B cell (primary cell): ENCODE measurements around the gene CHST8. TPM values are rescaled to one million over a fixed set of nuclear protein-coding genes. Genes with fewer than 3 reads are reported as not detected.

ENCODE experiments used
- ATAC-seq: fragments of 200-7000 bp; cut with Tn5 transposase; one replicate; pipeline ENCODE4 v1.10.0; 2021; ENCODE audit warnings: low read depth, mild to moderate bottlenecking, moderate number of reproducible peaks, moderate library complexity
- CTCF ChIA-PET: fragments of 350-600 bp; sonication (Branson Sonifier 250); formaldehyde crosslinking; loops from one replicate; lab custom pipeline; 2021; ENCODE audit warnings: antibody characterized with exemption, inconsistent platforms; lab: Charles Lee
- POLR2A ChIA-PET: fragments of 350-600 bp; sonication (Branson Sonifier 250); formaldehyde crosslinking; loops from one replicate; lab custom pipeline; 2021; ENCODE audit warnings: antibody characterized with exemption; lab: Charles Lee
- DNase-seq: peaks from one replicate; pipeline ENCODE4 v3.0.0; 2013
- H2AFZ ChIP-seq: 2 replicates; pipeline ENCODE4 v1.6.1; 2012; ENCODE audit warnings: mild to moderate bottlenecking, low read depth, low read length; ENCODE audit not compliant: insufficient read depth, poor library complexity, severe bottlenecking
- H3K27ac ChIP-seq, 2 donors: 1 replicate in 1 of 2; 2 replicates in 1 of 2; pipeline ENCODE4 v1.5.1; 2012 to 2013; ENCODE audit warnings: low read length in 2 of 2, mild to moderate bottlenecking in 2 of 2, moderate library complexity in 1 of 2
- H3K27me3 ChIP-seq, 4 experiments: fragments of 200-600 bp in 1 of 4; sonication (generic) in 1 of 4; replicated peaks in 1 of 4; 1 replicate in 2 of 4; 2 replicates in 2 of 4; pipeline versions ENCODE4 v1.6.1 to v1.7.0; 2013 to 2016; ENCODE audit warnings: low read length in 3 of 4, mild to moderate bottlenecking in 2 of 4, mixed read lengths in 1 of 4, moderate library complexity in 1 of 4; ENCODE audit not compliant: insufficient read depth in 4 of 4, control insufficient read depth in 3 of 4; ENCODE audit errors: control extremely low read depth in 1 of 4
- H3K36me3 ChIP-seq, 2 experiments: replicated peaks in 1 of 2; 1 replicate in 1 of 2; 2 replicates in 1 of 2; pipeline versions ENCODE4 v1.6.1 to v1.7.1; 2013; ENCODE audit warnings: low read length in 1 of 2; ENCODE audit not compliant: insufficient read depth in 2 of 2, control insufficient read depth in 1 of 2; ENCODE audit errors: control extremely low read depth in 1 of 2, extremely low read depth in 1 of 2
- H3K4me1 ChIP-seq, 2 donors: fragments of 200-600 bp in 1 of 2; sonication (generic) in 1 of 2; 1 replicate in 1 of 2; 2 replicates in 1 of 2; pipeline versions ENCODE4 v1.5.1 to v1.6.1; 2013 to 2017; ENCODE audit warnings: low read length in 2 of 2; ENCODE audit not compliant: control insufficient read depth in 2 of 2, insufficient read depth in 2 of 2
- H3K4me2 ChIP-seq: replicated peaks from 2 replicates; pipeline ENCODE3; 2012; ENCODE audit warnings: mild to moderate bottlenecking, low read depth, low read length; ENCODE audit not compliant: poor library complexity, severe bottlenecking
- H3K4me3 ChIP-seq, 5 experiments: fragments of 200-600 bp in 1 of 5; sonication (generic) in 1 of 5; 1 replicate in 3 of 5; 2 replicates in 2 of 5; pipeline versions ENCODE4 v1.5.1 to v1.7.0; 2011 to 2016; ENCODE audit warnings: low read length in 4 of 5, mild to moderate bottlenecking in 4 of 5, low read depth in 2 of 5, control low read depth in 1 of 5, moderate library complexity in 1 of 5; ENCODE audit not compliant: insufficient read depth in 1 of 5; ENCODE audit errors: control extremely low read depth in 1 of 5, extremely low read depth in 1 of 5
- H3K79me2 ChIP-seq: fragments of 200-600 bp; sonication (generic); one replicate; pipeline ENCODE4 v1.6.0; 2016; ENCODE audit warnings: low read length; ENCODE audit not compliant: control insufficient read depth, insufficient read depth
- H3K9ac ChIP-seq: fragments of 200-600 bp; sonication (generic); 2 replicates; pipeline ENCODE4 v1.6.1; 2017; ENCODE audit warnings: mild to moderate bottlenecking, low read length, moderate library complexity
- H3K9me3 ChIP-seq, 3 donors: one replicate each; pipeline versions ENCODE4 v1.6.1 to v1.7.1; 2013; ENCODE audit warnings: low read length in 2 of 3; ENCODE audit not compliant: control insufficient read depth in 2 of 3, insufficient read depth in 1 of 3; ENCODE audit errors: control extremely low read depth in 1 of 3
- H4K20me1 ChIP-seq: 2 replicates; pipeline ENCODE4 v1.6.0; 2012; ENCODE audit warnings: mild to moderate bottlenecking, low read length; ENCODE audit not compliant: insufficient read depth, control insufficient read depth, poor library complexity, severe bottlenecking
- H3K27ac Mint-ChIP-seq: one replicate; pipeline ENCODE4 v1.8.0; 2021; ENCODE audit warnings: mixed read lengths
- H3K27me3 Mint-ChIP-seq: one replicate; pipeline ENCODE4 v1.8.0; 2021; ENCODE audit warnings: mixed read lengths
- H3K4me1 Mint-ChIP-seq: one replicate; pipeline ENCODE4 v1.8.0; 2021; ENCODE audit warnings: mixed read lengths
- H3K4me3 Mint-ChIP-seq: one replicate; pipeline ENCODE4 v1.8.0; 2021; ENCODE audit warnings: mixed read lengths
- H3K9me3 Mint-ChIP-seq: one replicate; pipeline ENCODE4 v1.8.0; 2022; ENCODE audit warnings: mixed read lengths; ENCODE audit not compliant: insufficient read depth
- CTCF ChIP-seq: fragments of 200-600 bp; IDR thresholded peaks from one replicate; pipeline ENCODE4 v1.8.0; 2022; ENCODE audit warnings: antibody characterized with exemption, mild to moderate bottlenecking
- EZH2 ChIP-seq: IDR thresholded peaks from 2 replicates; pipeline ENCODE4 v1.6.1; 2012; ENCODE audit warnings: borderline replicate concordance, low read depth, mild to moderate bottlenecking, moderate library complexity, low read length; ENCODE audit not compliant: insufficient read depth, poor library complexity, severe bottlenecking
- WGBS: methylation state at CpG from one replicate; pipeline ENCODE4 v1.1.5; 2013; ENCODE audit warnings: missing lambda C conversion rate; ENCODE audit not compliant: insufficient coverage; 5-methylcytosine and 5-hydroxymethylcytosine counted together
- intact Hi-C: fragments of 100-400 bp; cut with micrococcal nuclease; formaldehyde crosslinking; loops from one replicate; pipeline ENCODE4 v1.10.0; 2022
- polyA plus RNA-seq: library from polyadenylated mRNA; depleted of rRNA; stranded (reverse); fragments of >200 nt; gene quantifications from 2 replicates; pipeline ENCODE4 v1.2.3, GENCODE V29; 2012
- total RNA-seq, 2 donors: library from RNA; stranded (reverse); fragments of 120-200 nt in 1 of 2; gene quantifications; 1 replicate in 1 of 2; 2 replicates in 1 of 2; pipeline versions ENCODE4 v1.2.3 to v1.2.4, GENCODE V29; 2013 to 2022

The CHST8 gene
- total and polyA plus RNA-seq, 2 donors (not counting 1 experiment from before 2014, with no cell fraction given), result not detected

- Histone ChIP-seq H3K79me2 (no peaks in the 10 kb centered on the region), H2AFZ (no peak overlapping the region), H4K20me1 (no peaks in the 10 kb centered on the region), H3K9me3 (peaks cover 0 to 29% (median 2%) of the 10 kb centered on the region in 3 donors), H3K36me3 (no peaks in the 10 kb centered on the region), H3K4me1 (no peaks in the 10 kb centered on the region), H3K4me2 (no peak overlapping the region), H3K27ac (no peak overlapping the region), H3K9ac (no peak overlapping the region), H3K27me3 (no peaks in the 10 kb centered on the region), H3K4me3 (no peak overlapping the region)
- intact Hi-C loops, result no loop called here
- peaks cover 9% of the 10 kb centered on the region for H3K9me3 Mint-ChIP-seq
- no peak for ATAC-seq
- TF ChIP-seq CTCF (no peak), EZH2 (no peak)
- ChIA-PET POLR2A (no interaction called here), CTCF (no interaction called here)
- no peak overlapping the region for H3K27ac Mint-ChIP-seq
- peaks cover 12% of the 10 kb centered on the region for H3K27me3 Mint-ChIP-seq
- no peaks in the 10 kb centered on the region for H3K4me1 Mint-ChIP-seq
- no peak for DNase-seq
- H3K4me3 Mint-ChIP-seq, result no peak overlapping the region
- 71% methylated on average over 13 of the region's 13 CpGs for WGBS
Measured at GRCh38 chr19:33719366-33720154, 97.8 kb downstream of the CHST8 start.

GRCh38 chr19:33720155-33720493 lies 98.4 kb downstream of the CHST8 start:
- Histone ChIP-seq H2AFZ (no peak overlapping the region), H3K4me1 (no peaks in the 10 kb centered on the region), H3K27me3 (no peaks in the 10 kb centered on the region), H3K27ac (no peak overlapping the region), H3K4me3 (no peak overlapping the region), H3K79me2 (no peaks in the 10 kb centered on the region), H3K9ac (no peak overlapping the region), H3K4me2 (no peak overlapping the region), H3K36me3 (no peaks in the 10 kb centered on the region), H3K9me3 (peaks cover 0 to 25% (median 0%) of the 10 kb centered on the region in 3 donors), H4K20me1 (no peaks in the 10 kb centered on the region)
- intact Hi-C loops, result no loop called here
- Mint-ChIP-seq H3K27me3 (peaks cover 12% of the 10 kb centered on the region), H3K9me3 (peaks cover 4% of the 10 kb centered on the region), H3K4me1 (no peaks in the 10 kb centered on the region), H3K4me3 (no peak overlapping the region), H3K27ac (no peak overlapping the region)
- ATAC-seq (no peak), DNase-seq (no peak)
- POLR2A ChIA-PET, result no interaction called here
- CTCF ChIA-PET, result no interaction called here
- TF ChIP-seq EZH2 (no peak), CTCF (no peak)
- 95% methylated on average over 3 of the region's 3 CpGs for WGBS
